HuH-7.5 (cell line): ENCODE results near the gene PTTG1IP.

ENCODE experiments used
- DNase-seq: peaks from one replicate; pipeline ENCODE4 v3.0.0; 2011; ENCODE audit warnings: low spot score

PTTG1IP gene

DNA sequence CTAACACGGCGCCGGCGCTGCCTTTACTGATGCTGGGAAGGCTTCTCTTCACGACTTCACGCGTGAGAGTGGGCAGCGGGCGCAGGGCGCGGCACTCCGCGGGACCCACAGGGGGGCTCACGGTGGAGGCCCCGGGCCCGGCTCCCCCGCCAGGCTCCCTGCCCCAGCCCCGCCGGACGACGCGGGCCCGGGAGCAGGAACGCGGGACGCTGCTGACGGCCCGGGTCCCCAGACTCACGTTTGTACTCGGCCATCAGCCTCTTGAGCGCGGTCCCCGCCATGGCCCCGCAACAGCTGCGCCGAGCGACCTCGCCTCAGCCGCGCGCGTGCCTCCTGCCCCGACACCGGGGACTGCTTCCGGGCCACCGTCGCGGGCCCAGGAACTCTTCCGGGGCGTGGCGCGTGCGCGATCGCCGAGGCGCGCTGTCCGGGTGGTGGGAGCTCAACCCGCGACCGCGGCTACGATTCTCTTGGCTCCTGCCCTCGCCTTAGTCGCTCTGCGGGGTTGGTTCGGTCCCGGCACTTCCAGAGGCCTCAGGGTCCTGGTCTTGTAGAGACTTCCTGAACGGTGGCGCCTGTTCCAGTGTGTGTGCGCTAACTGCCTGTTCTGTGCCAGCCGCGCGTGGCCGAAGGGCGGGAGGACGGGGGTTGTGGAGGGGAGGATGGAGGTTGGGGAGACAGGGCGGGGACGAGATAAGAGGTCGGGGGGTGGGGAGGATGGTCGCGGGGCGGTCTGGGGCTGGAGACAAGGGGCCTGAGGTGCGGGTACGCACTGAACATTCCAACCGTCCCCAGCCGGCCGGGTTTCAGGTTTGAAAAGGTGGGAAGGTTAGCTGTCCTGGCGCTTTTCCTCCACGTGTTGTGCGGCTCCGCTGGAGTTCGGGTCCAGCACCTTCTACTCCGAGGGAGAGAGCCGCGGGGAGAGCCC lies 71.8 kb downstream of the PTTG1IP start, which contains the start of gene UBE2G2:
Gene UBE2G2, minus strand, starts transcription at position 353 of the 928 bp plus-strand sequence. Its CDS starts 72 bp downstream, at position 281.
- DNase-seq = peak; percentile 75

GRCh38 chr21:44800971-44801467 lies 72.5 kb downstream of the PTTG1IP start:
- DNase-seq = no peak

GRCh38 chr21:44800103-44800502 lies 73.4 kb downstream of the PTTG1IP start:
- no peak for DNase-seq

- no peak for DNase-seq
Measured at GRCh38 chr21:44799646-44800045, 73.8 kb downstream of the PTTG1IP start.
